ENCODE measurements around the gene EFCAB5. TPM values are rescaled to one million over a fixed set of nuclear protein-coding genes. Genes with fewer than 3 reads are reported as not detected.

The EFCAB5 gene
- total and polyA plus RNA-seq, 2 of the 8 experiments (the other 6 are each of a cell fraction or from before 2014, with no cell fraction given) = 0.05 to 0.34 TPM

DNA sequence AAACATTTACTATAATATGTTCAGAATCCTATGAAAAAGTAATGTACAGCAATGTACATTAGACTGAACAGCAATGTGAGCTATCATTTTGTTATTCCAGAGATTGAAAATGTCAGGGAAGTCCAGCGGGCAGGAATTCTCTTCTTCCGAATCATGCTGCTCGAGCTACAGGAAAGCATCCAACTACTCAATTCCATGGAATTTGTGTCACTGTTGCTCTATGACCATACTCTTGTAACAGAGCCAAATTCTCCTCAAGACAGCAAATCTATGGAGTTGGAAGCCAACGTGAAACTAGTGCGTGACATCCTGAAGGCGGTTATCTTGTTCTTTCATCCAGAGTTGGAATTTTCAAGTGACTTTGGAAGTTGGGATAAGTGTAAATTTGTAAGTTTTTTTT, 150.3 kb downstream of the EFCAB5 start:
- H2BK120ac ChIP-seq (replicated peaks; ENCODE audit: low read depth, low read length) = no peak overlapping the region
- H2BK12ac ChIP-seq (ENCODE audit: low read depth, low read length) = no peak overlapping the region
- H3K9me3 ChIP-seq (ENCODE audit: insufficient read depth in 2 of 2, low read depth in 1 of 2, low read length in 1 of 2) = no peaks in the 10 kb centered on the region
- no peak overlapping the region for H4K8ac ChIP-seq (ENCODE audit: extremely low read depth, insufficient read depth, low read length)
- no peak overlapping the region for H4K91ac ChIP-seq (replicated peaks; ENCODE audit: insufficient read length, low read length)
- H3K4me3 ChIP-seq (ENCODE audit: extremely low read depth in 1 of 4, insufficient read depth in 2 of 4, low read depth in 3 of 4, low read length in 4 of 4) = no peak overlapping the region
- no peak overlapping the region for H3K4ac ChIP-seq (replicated peaks; ENCODE audit: insufficient read length, low read depth, low read length)
- WGBS, 2 experiments (ENCODE audit: extremely low coverage in 1 of 2, insufficient coverage in 1 of 2, insufficient read length in 1 of 2, insufficient replicate concordance in 2 of 2, low coverage in 1 of 2, low lambda C conversion rate in 2 of 2, missing lambda C conversion rate in 1 of 2) = 93% methylated on average over 6 of the region's 6 CpGs; no CpG with 5 or more reads in 1 of the 2 experiments
- no peak overlapping the region for H2BK15ac ChIP-seq (ENCODE audit: low read length)
- no peaks in the 10 kb centered on the region for H3K4me1 ChIP-seq (replicated peaks in 1 of 4; ENCODE audit: control insufficient read depth in 3 of 4, insufficient read depth in 4 of 4, low read length in 3 of 4)
- H3K79me1 ChIP-seq (ENCODE audit: low read depth, low read length) = no peaks in the 10 kb centered on the region
- ChIA-PET CTCF (ENCODE audit: partially characterized antibody) (interaction anchor here (0.9 to 5.0 kb wide), 11 partner anchors 8 to 312 kb away, joined by 3 to 37 read pairs (median 7); partner anchors contain the start of gene SSH2), POLR2A (ENCODE audit: partially characterized antibody) (interaction anchor here (0.6 to 1.3 kb wide), 2 partner anchors 13 to 586 kb away, joined by 3 to 4 read pairs; no protein-coding TSS in a partner anchor)
- no peaks in the 10 kb centered on the region for H3K27me3 ChIP-seq (replicated peaks in 1 of 4; ENCODE audit: control insufficient read depth in 3 of 4, extremely low read depth in 1 of 4, insufficient read depth in 3 of 4, low read length in 3 of 4)
- H3K36me3 ChIP-seq (ENCODE audit: control insufficient read depth in 2 of 4, insufficient read depth in 4 of 4, low read length in 3 of 4) = no peaks in the 10 kb centered on the region
- no peak overlapping the region for H3K14ac ChIP-seq (ENCODE audit: insufficient read length)
- H3K56ac ChIP-seq (replicated peaks; ENCODE audit: insufficient read length, low read depth, low read length) = no peak overlapping the region
- no peak overlapping the region for H4K5ac ChIP-seq (ENCODE audit: insufficient read length, low read depth, low read length)
- H3K27ac ChIP-seq (ENCODE audit: low read depth, low read length) = no peak overlapping the region
- H3K18ac ChIP-seq (ENCODE audit: extremely low read depth, low read length) = no peak overlapping the region
- no peaks in the 10 kb centered on the region for H3K79me2 ChIP-seq (ENCODE audit: control insufficient read depth in 1 of 2, insufficient read depth in 2 of 2, low read length in 2 of 2)
- TF ChIP-seq KDM5A (IDR thresholded peaks at IDR 0.05; ENCODE audit: low read length) (no peak), RFX5 (IDR thresholded peaks at IDR 0.05; ENCODE audit: borderline replicate concordance, low read depth, low read length) (no peak), SAP30 (IDR thresholded peaks at IDR 0.05; ENCODE audit: insufficient read depth, insufficient replicate concordance, low read length) (no peak), SP4 (IDR thresholded peaks at IDR 0.05; ENCODE audit: low read length) (no peak), ZNF274 (IDR thresholded peaks at IDR 0.05; ENCODE audit: borderline replicate concordance, extremely low read depth, low read length) (no peak), SP2 (IDR thresholded peaks at IDR 0.05; ENCODE audit: low read length) (no peak), JUN (IDR thresholded peaks at IDR 0.05; ENCODE audit: low read depth, low read length) (no peak), SUZ12 (IDR thresholded peaks at IDR 0.05; ENCODE audit: low read length) (no peak)
- TF ChIP-seq, protein P1, sequence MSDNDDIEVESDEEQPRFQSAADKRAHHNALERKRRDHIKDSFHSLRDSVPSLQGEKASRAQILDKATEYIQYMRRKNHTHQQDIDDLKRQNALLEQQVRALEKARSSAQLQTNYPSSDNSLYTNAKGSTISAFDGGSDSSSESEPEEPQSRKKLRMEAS (IDR thresholded peaks at IDR 0.05) = no peak
- no peak overlapping the region for H2AK5ac ChIP-seq (ENCODE audit: low read depth, low read length)
- H3K23me2 ChIP-seq (ENCODE audit: low read depth, low read length) = no peaks in the 10 kb centered on the region
- no peak overlapping the region for H3K4me2 ChIP-seq (ENCODE audit: insufficient read depth in 1 of 2, low read depth in 2 of 2, low read length in 2 of 2)
- H3K9ac ChIP-seq (replicated peaks in 1 of 4; ENCODE audit: extremely low read depth in 1 of 4, low read depth in 3 of 4, low read length in 3 of 4) = no peak overlapping the region
- H2AFZ ChIP-seq (ENCODE audit: low read length) = no peak overlapping the region
- DNase-seq (ENCODE audit: low read depth in 1 of 2, low spot score in 2 of 2) = no peak
- H2BK20ac ChIP-seq (ENCODE audit: low read length) = no peak overlapping the region
- no peaks in the 10 kb centered on the region for H4K20me1 ChIP-seq (replicated peaks in 1 of 2; ENCODE audit: control insufficient read depth in 1 of 2, insufficient read depth in 2 of 2, low read length in 2 of 2)
- FAIRE-seq = no peak
- no peak overlapping the region for H2BK5ac ChIP-seq (ENCODE audit: low read depth, low read length)
- H3K23ac ChIP-seq (ENCODE audit: insufficient read length) = no peak overlapping the region
